Activated CD4-positive, alpha-beta T cell treated with anti-CD3 and anti-CD28 coated beads, Interleukin-2, amount 50 U/mL, for 48 hours (primary cell): ENCODE results near the gene PPP6C.
"Not testable (repeated sequence)": the region's sequence is repeated elsewhere in the genome, so short reads cannot be mapped to it uniquely, and the experiment has no call there.

Experiments
- DNase-seq, 2 experiments: peaks; one replicate each; pipeline ENCODE4 v3.0.0-alpha.2; 2020

Gene PPP6C

GRCh38 chr9:125189361-125190289 lies at the start of gene PPP6C:
Gene PPP6C (minus strand): TSS chr9:125189803. CDS start chr9:125189718, 85 bp downstream.
- DNase-seq = peak; percentile 98

GRCh38 chr9:125238915-125239446 lies 49.4 kb upstream of the PPP6C start:
- DNase-seq = no peak

DNA sequence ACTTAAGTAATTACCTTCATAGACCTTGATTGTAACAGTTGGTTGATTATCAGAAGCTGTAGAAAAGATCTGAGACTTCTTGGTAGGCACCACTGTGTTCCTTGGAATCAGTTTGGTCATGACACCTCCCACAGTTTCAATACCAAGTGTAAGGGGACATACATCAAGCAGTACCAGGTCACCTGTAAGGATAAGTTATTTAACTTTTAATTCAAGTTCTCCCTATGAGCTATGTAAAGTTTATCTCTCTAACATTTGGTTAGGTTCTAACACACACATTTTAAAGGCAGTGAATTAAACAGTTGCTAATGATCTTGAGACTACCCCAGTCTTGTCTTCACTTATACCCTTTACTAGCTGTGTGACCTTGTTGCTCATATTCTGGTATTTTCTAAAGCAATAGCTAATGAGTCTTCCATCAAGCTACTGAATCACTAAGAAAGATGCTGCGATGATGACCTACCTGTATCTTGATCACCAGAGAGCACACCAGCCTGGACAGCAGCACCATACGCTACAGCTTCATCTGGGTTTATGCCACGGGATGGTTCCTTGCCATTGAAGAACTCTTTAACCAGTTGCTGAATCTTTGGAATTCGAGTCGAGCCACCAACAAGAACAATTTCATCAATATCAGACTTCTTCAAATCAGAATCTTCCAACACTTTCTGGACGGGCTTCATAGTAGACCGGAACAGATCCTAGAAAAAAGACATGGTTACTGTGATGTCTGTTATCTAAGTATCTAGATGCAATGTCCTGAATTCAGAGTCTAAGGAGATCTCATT lies 48.7 kb upstream of the PPP6C start:
- no peak for DNase-seq

GRCh38 chr9:125236520-125237159 lies 47.0 kb upstream of the PPP6C start:
- not testable (repeated sequence) for DNase-seq

- no peak for DNase-seq
Measured at GRCh38 chr9:125235804-125236519, 46.4 kb upstream of the PPP6C start.

GRCh38 chr9:125234099-125234498 lies 44.5 kb upstream of the PPP6C start:
- not testable (repeated sequence) for DNase-seq

DNA sequence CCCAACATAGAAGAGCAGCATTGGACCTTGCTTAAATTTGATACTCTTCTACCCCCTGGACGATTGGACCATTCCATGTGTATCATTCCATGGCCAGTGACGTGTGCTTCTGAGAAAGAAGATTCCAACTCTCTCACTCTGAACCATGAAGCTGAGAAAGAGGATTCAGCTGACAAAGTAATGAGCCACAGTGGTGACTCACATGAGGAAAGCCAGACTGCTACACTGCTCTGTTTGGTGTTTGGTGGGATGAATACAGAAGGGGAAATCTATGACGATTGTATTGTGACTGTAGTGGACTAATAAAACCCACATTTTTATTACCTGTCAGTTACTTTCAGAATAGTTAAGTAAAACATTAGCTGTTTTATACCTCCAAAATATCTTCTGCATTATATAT lies 44.1 kb upstream of the PPP6C start:
- DNase-seq = no peak

DNA sequence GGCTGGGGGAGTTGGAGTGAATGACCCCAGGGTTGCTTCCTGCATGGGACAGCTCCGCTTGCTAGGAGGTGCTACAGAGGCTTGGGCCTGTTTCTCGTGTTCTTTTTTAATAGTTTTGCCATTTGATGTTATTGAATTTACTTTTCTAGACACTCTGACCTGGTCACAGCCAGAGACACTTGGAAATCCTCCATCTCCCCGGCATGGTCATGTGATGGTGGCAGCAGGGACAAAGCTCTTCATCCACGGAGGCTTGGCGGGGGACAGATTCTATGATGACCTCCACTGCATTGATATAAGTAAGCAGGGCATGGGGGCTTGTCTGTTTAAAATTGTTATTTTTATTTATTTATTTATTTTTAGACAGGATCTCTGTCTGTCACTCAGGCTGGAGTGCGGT lies 38.2 kb upstream of the PPP6C start:
- DNase-seq = no peak

DNA sequence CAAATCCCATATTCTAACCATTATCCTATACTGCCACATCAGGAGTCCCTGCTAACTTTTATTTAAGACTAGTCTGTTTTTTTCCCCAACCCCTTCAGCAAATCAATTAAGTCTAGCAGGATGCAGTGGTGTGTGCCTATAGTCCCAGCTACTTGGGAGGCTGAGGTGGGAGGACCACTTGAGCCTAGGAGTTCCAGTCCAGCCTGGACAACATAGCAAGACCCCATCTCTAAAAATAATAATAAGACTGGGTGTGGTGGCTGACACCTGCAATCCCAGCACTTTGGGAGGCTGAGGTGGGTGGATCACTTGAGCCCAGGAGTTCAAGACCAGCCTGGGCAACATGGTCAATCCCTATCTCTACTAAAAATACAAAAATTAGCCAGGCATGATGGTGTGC lies 35.3 kb upstream of the PPP6C start:
- not testable (repeated sequence) for DNase-seq

GRCh38 chr9:125218621-125219020 lies 29.0 kb upstream of the PPP6C start:
- no peak for DNase-seq

DNA sequence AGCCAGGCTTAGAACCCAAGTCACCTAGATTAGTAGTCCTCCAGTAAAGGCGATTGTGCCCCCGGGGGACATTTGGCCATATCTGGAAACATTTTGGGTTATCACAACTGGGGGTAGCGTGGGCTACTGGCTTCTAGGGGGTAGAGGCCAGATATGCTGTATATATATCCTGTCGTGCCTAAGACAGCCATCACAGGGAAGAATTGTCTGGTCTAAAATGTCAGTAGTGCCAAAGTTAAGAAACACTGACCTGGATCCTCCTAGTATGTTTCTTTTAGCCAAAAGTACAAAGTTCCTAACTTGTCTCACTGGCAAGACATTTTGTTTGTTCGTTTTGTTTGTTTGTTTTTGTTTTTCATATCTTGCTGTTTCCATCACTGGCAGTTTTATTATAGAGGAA lies 24.6 kb upstream of the PPP6C start:
- DNase-seq = no peak

- no peak for DNase-seq
Measured at GRCh38 chr9:125204477-125204876, 14.9 kb upstream of the PPP6C start.

GRCh38 chr9:125202846-125203618 lies 13.4 kb upstream of the PPP6C start:
- no peak for DNase-seq

DNA sequence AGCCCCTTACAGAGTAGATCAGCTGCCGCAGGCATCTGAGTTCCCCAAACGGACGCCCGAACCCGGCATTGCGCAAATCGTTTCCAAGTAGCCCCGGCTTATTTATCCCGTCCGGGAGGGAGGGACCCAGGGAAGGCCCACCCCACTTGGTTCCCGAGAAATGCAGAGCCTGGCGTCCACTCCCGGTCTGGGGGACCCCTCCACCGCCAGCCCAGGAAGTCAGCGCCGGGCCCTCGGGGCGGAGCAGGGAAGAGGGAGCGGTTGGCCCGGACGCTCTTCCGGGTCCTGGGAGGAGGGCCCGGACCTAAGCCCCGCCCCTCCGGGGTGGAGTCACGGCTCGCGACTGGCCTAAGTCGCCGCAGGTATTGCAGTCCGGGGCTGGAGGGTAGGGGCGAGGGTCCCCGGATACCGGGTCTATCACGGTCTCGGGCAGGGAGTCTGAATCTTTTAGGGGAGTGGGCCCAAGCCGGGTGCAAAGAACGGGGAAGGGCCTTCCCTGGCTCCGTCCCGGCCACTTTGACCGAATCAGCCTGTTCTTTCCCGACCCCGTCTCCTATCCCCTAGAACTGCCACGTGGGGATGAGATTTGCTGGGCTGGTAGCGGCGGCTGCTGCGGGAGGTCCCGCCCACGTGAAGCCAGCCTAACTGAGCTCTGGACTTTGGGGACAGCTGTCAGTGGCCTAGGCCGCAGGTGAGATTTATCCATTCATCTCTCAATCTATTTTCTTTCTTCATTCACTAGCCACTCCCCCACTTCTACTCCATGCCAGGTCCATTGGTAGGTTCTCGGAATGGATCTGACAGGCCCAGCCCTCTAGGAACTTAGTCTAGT lies 10.8 kb upstream of the PPP6C start, which contains the start of gene RABEPK:
Gene RABEPK (plus strand): TSS at position 327 of the 832 bp plus-strand sequence. CDS start 2,472 bp downstream, outside the sequence.
- peak; percentile 95 to 96 for DNase-seq

DNA sequence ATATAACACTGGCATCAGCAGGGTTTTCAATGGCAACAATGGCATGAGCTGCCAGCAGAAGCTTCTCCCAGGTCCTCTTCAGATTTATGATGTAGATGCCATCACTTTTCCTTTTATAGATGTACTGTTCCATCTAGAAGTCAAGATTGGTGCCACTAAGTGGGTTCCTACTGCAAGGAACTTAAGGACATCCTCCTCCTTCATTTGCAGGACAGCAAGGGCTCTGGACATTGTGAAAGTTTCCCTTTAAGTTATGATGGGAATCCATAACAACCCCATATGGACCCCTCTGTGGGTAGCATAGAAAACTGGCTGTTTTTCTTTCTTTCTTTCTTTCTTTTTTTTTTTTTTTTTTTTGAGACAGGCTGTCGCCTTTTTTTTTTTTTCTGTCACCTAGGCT lies 6.0 kb upstream of the PPP6C start:
- not testable (repeated sequence) for DNase-seq

GRCh38 chr9:125194466-125194865 lies 4.9 kb upstream of the PPP6C start:
- peak in 1 of 2 experiments; percentile 21 for DNase-seq

DNA sequence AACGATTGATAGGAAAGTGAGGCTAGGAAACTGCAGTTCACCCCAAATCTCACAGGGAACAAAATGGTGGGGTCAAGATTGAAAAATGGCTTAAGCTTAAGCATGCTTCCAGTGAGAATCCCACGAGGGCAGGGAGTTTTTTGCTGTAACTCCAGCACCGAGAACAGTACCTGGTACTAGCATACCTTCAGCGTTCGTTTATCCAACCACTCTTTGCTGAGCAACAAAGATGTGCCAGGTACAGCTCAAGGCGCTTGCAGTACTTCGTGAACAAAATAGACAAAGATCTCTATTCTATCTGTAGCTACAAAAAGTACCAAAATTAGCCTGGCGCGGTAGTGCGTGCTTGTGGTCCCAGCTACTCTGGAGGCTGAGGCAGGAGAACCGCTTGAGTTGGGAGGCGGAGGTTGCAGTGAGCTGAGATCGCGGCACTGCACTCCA lies 778 bp upstream of the PPP6C start:
- DNase-seq = peak; percentile 31 to 33

GRCh38 chr9:125189011-125189360 lies 617 bp downstream of the PPP6C start:
- peak; percentile 30 to 48 for DNase-seq

GRCh38 chr9:125183561-125183960 lies 6.0 kb downstream of the PPP6C start:
- DNase-seq = no peak

DNA sequence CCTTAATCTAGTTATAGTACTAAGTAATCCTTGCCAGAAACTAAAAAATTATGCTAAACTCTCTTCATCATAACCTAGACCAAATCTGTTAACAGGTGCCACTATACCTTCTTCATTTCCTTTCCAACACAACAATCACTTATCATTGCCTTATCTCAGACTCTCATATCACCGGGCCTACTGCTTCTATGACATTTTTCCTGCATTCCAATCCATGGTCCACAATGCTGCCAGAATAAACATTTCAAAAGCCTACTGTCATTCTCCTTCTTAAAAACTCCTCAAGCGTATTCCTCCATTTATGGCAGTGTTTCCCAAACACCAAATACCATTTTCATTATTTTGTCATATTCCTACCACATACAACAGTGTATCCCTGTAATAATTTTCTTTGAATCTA lies 6.5 kb downstream of the PPP6C start:
- no peak for DNase-seq
